ENCODE data around the gene YARS1. TPM values are rescaled to one million over a fixed set of nuclear protein-coding genes. Genes with fewer than 3 reads are reported as not detected.

The YARS1 gene
- total and polyA plus RNA-seq, 2 of the 13 experiments (the other 11 are each of a cell fraction or from before 2014, with no cell fraction given): 50.1 to 113 TPM

DNA sequence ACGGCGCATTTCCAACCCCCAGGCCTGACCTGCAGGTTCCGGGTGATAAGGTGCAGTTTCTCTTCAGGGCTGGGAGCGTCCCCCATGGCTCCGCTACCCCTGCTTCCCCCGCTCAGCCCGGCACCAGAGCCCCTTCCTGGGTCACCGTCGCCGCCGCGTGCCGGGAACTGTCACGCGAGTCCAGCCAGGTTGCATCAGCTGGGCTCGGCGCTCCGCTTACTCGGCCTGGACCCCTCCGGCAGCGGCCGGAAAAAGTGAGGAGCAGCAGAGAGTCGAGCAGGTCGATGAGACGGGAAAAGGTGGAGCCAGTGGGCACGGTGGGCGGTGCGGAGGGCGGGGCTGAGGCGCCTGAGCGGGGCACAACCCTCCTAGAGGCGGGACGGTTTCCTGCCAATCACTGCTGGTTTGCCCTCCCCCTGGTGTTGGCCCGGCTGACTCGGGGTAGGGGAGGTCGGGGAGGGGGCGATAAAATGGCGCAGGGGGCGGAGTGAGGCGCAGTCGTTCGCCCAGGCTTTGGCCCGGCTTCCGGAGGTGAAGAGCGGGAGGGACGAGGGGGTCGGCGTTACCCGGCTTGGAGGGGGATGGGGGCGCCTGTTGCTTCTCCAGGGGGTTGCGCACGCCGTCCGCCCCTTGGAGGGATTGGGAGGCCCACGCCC is at the start of gene YARS1, which contains the start of gene S100PBP (continued):
- TF ChIP-seq PCBP2 (optimal IDR thresholded peaks at IDR 0.05; ENCODE audit: low read depth, low read length, poor library complexity, severe bottlenecking) (no peak), NRL (CRISPR knock-in tag; IDR thresholded peaks at IDR 0.05; ENCODE audit: borderline replicate concordance) (peak; percentile 90; the same call in 1 of the 2 replicates), ZNF501 (CRISPR knock-in tag; IDR thresholded peaks at IDR 0.05) (peak; percentile 91), ZNF550 (CRISPR knock-in tag; IDR thresholded peaks at IDR 0.05; ENCODE audit: borderline replicate concordance) (peak; percentile 68; the same call in 1 of the 2 replicates), ZNF749 (CRISPR knock-in tag; IDR thresholded peaks at IDR 0.05; ENCODE audit: borderline replicate concordance) (peak; percentile 93; the same call in 1 of the 2 replicates), KLF11 (CRISPR knock-in tag; IDR thresholded peaks at IDR 0.05) (peak; percentile 91), KMT2B (CRISPR knock-in tag; IDR thresholded peaks at IDR 0.05) (peak; percentile 99), ZNF34 (CRISPR knock-in tag; IDR thresholded peaks at IDR 0.05; ENCODE audit: borderline replicate concordance) (0 out of 2 replicates have a peak, but pooled peaks have one; percentile 37), NCOA2 (CRISPR knock-in tag; IDR thresholded peaks at IDR 0.05) (peak; percentile 79), ZNF615 (CRISPR knock-in tag; IDR thresholded peaks at IDR 0.05; ENCODE audit: borderline replicate concordance) (no peak), ZKSCAN5 (CRISPR knock-in tag; IDR thresholded peaks at IDR 0.05) (no peak)
- TF ChIP-seq, protein P1, sequence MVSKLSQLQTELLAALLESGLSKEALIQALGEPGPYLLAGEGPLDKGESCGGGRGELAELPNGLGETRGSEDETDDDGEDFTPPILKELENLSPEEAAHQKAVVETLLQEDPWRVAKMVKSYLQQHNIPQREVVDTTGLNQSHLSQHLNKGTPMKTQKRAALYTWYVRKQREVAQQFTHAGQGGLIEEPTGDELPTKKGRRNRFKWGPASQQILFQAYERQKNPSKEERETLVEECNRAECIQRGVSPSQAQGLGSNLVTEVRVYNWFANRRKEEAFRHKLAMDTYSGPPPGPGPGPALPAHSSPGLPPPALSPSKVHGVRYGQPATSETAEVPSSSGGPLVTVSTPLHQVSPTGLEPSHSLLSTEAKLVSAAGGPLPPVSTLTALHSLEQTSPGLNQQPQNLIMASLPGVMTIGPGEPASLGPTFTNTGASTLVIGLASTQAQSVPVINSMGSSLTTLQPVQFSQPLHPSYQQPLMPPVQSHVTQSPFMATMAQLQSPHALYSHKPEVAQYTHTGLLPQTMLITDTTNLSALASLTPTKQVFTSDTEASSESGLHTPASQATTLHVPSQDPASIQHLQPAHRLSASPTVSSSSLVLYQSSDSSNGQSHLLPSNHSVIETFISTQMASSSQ (IDR thresholded peaks at IDR 0.05; ENCODE audit: low read depth): no peak
- TF ChIP-seq, protein P1 (CRISPR knock-in tag; IDR thresholded peaks at IDR 0.05; ENCODE audit: borderline replicate concordance): peak; percentile 86
- TF ChIP-seq, protein P2, sequence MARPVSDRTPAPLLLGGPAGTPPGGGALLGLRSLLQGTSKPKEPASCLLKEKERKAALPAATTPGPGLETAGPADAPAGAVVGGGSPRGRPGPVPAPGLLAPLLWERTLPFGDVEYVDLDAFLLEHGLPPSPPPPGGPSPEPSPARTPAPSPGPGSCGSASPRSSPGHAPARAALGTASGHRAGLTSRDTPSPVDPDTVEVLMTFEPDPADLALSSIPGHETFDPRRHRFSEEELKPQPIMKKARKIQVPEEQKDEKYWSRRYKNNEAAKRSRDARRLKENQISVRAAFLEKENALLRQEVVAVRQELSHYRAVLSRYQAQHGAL (CRISPR knock-in tag; IDR thresholded peaks at IDR 0.05; ENCODE audit: not compliant biosample characterization): peak; percentile 82
- TF ChIP-seq, protein P3, sequence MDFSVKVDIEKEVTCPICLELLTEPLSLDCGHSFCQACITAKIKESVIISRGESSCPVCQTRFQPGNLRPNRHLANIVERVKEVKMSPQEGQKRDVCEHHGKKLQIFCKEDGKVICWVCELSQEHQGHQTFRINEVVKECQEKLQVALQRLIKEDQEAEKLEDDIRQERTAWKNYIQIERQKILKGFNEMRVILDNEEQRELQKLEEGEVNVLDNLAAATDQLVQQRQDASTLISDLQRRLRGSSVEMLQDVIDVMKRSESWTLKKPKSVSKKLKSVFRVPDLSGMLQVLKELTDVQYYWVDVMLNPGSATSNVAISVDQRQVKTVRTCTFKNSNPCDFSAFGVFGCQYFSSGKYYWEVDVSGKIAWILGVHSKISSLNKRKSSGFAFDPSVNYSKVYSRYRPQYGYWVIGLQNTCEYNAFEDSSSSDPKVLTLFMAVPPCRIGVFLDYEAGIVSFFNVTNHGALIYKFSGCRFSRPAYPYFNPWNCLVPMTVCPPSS (IDR thresholded peaks at IDR 0.05): no peak
- TF ChIP-seq, protein P4, sequence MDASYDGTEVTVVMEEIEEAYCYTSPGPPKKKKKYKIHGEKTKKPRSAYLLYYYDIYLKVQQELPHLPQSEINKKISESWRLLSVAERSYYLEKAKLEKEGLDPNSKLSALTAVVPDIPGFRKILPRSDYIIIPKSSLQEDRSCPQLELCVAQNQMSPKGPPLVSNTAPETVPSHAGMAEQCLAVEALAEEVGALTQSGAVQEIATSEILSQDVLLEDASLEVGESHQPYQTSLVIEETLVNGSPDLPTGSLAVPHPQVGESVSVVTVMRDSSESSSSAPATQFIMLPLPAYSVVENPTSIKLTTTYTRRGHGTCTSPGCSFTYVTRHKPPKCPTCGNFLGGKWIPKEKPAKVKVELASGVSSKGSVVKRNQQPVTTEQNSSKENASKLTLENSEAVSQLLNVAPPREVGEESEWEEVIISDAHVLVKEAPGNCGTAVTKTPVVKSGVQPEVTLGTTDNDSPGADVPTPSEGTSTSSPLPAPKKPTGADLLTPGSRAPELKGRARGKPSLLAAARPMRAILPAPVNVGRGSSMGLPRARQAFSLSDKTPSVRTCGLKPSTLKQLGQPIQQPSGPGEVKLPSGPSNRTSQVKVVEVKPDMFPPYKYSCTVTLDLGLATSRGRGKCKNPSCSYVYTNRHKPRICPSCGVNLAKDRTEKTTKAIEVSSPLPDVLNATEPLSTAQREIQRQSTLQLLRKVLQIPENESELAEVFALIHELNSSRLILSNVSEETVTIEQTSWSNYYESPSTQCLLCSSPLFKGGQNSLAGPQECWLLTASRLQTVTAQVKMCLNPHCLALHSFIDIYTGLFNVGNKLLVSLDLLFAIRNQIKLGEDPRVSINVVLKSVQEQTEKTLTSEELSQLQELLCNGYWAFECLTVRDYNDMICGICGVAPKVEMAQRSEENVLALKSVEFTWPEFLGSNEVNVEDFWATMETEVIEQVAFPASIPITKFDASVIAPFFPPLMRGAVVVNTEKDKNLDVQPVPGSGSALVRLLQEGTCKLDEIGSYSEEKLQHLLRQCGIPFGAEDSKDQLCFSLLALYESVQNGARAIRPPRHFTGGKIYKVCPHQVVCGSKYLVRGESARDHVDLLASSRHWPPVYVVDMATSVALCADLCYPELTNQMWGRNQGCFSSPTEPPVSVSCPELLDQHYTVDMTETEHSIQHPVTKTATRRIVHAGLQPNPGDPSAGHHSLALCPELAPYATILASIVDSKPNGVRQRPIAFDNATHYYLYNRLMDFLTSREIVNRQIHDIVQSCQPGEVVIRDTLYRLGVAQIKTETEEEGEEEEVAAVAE (CRISPR knock-in tag; IDR thresholded peaks at IDR 0.05; ENCODE audit: borderline replicate concordance): peak; percentile 92; the same call in 1 of the 2 replicates

Measured in HepG2 (cell line).